Measurements from ENCODE around the gene TLR9.
A peak's percentile ranks its signal among the peaks of the same experiment; 100 is the strongest.

The TLR9 gene

GRCh38 chr3:52247409-52248164, 22.1 kb upstream of the TLR9 start:
- DNase-seq: no peak

GRCh38 chr3:52246728-52247408, 21.4 kb upstream of the TLR9 start:
- no peak for DNase-seq

GRCh38 chr3:52246264-52246620, 20.8 kb upstream of the TLR9 start:
- no peak for DNase-seq

- DNase-seq: peak in 2 of 4 experiments; percentile 49 to 55
Observed at GRCh38 chr3:52245322-52246263, 20.1 kb upstream of the TLR9 start, which contains the start of gene PPM1M. PPM1M (plus strand) TSS chr3:52245759; CDS start chr3:52245825, 66 bp downstream.

- DNase-seq: no peak
Observed at GRCh38 chr3:52243791-52244628, 18.6 kb upstream of the TLR9 start.

- DNase-seq: no peak
Observed at GRCh38 chr3:52242039-52242438, 16.6 kb upstream of the TLR9 start.

- DNase-seq: no peak
Observed at GRCh38 chr3:52240886-52241370, 15.5 kb upstream of the TLR9 start.

GRCh38 chr3:52240059-52240885, 14.8 kb upstream of the TLR9 start:
- peak in 1 of 4 experiments; percentile 24 for DNase-seq

GRCh38 chr3:52238761-52239701, 13.6 kb upstream of the TLR9 start, which contains the start of gene TWF2:
TWF2 (minus strand) TSS chr3:52239158; CDS start chr3:52239016, 142 bp downstream.
- peak; percentile 70 to 81 (median 76) for DNase-seq

- DNase-seq: no peak
Observed at GRCh38 chr3:52238193-52238760, 12.8 kb upstream of the TLR9 start.

GRCh38 chr3:52237657-52238172, 12.3 kb upstream of the TLR9 start:
- no peak for DNase-seq

- no peak for DNase-seq
Observed at GRCh38 chr3:52237006-52237656, 11.7 kb upstream of the TLR9 start.

GRCh38 chr3:52236424-52236886, 11.0 kb upstream of the TLR9 start:
- DNase-seq: no peak

- DNase-seq: no peak
Observed at GRCh38 chr3:52234516-52235447, 9.3 kb upstream of the TLR9 start.

- no peak for DNase-seq
Observed at GRCh38 chr3:52233968-52234367, 8.5 kb upstream of the TLR9 start.

GRCh38 chr3:52233108-52233591, 7.7 kb upstream of the TLR9 start:
- no peak for DNase-seq
